MCF 10A (cell line): Measurements from ENCODE around the gene NECTIN1. TPM values are rescaled to one million over a fixed set of nuclear protein-coding genes. Genes with fewer than 3 reads are reported as not detected.

Experiments used
- BruUV-seq: library from RNA; stranded (reverse); fragments of 400-500 nt; replicated peaks from 2 replicates; lab custom pipeline; 2021; lab: Mats Ljungman, UMichigan
- CTCF ChIA-PET: fragments of 300-600 bp; sonication (Branson Sonifier 250); formaldehyde crosslinking; extraction: SDS; loops from one replicate; lab custom pipeline; 2021; ENCODE audit warnings: antibody characterized with exemption, inconsistent platforms; lab: Yijun Ruan, JAX
- POLR2A ChIA-PET: fragments of 300-600, 350-650 bp; sonication (Branson Sonifier 250); formaldehyde crosslinking; extraction: SDS; loops from one replicate; lab custom pipeline; 2020; ENCODE audit warnings: antibody characterized with exemption, inconsistent platforms; lab: Yijun Ruan, JAX
- DNase-seq: peaks from one replicate; pipeline ENCODE4 v3.0.0-alpha.2; 2018; ENCODE audit not compliant: unreplicated experiment
- H3K27ac Mint-ChIP-seq: one replicate; pipeline ENCODE4 v1.8.0; 2022; ENCODE audit warnings: mild to moderate bottlenecking, low read depth, mixed read lengths; ENCODE audit not compliant: unreplicated experiment
- H3K27me3 Mint-ChIP-seq: one replicate; pipeline ENCODE4 v1.8.0; 2022; ENCODE audit warnings: mixed read lengths; ENCODE audit not compliant: insufficient read depth, unreplicated experiment
- H3K36me3 Mint-ChIP-seq: one replicate; pipeline ENCODE4 v1.8.0; 2022; ENCODE audit warnings: mild to moderate bottlenecking, moderate library complexity, mixed read lengths; ENCODE audit not compliant: insufficient read depth, unreplicated experiment
- H3K4me1 Mint-ChIP-seq: one replicate; pipeline ENCODE4 v1.8.0; 2022; ENCODE audit warnings: mixed read lengths; ENCODE audit not compliant: insufficient read depth, unreplicated experiment
- H3K4me3 Mint-ChIP-seq: one replicate; pipeline ENCODE4 v1.8.0; 2022; ENCODE audit warnings: mild to moderate bottlenecking, moderate library complexity, mixed read lengths; ENCODE audit not compliant: unreplicated experiment
- H3K9me3 Mint-ChIP-seq: one replicate; pipeline ENCODE4 v1.8.0; 2022; ENCODE audit warnings: mixed read lengths; ENCODE audit not compliant: unreplicated experiment
- CTCF ChIP-seq: fragments of 200-600 bp; IDR thresholded peaks from one replicate; pipeline ENCODE4 v1.8.0; 2022; ENCODE audit warnings: antibody characterized with exemption, mild to moderate bottlenecking; ENCODE audit not compliant: unreplicated experiment
- intact Hi-C: fragments of 100-400 bp; cut with micrococcal nuclease; formaldehyde crosslinking; loops from 2 replicates; pipeline ENCODE4 v1.14.1; 2022
- total RNA-seq: library from RNA; stranded (reverse); gene quantifications from 2 replicates; pipeline ENCODE4 v1.2.3, GENCODE V29; 2022

The NECTIN1 gene
- total RNA-seq, 1 experiment from 2014 or later = 59.2 TPM

GRCh38 chr11:119694334-119694733, 34.7 kb downstream of the NECTIN1 start:
- Mint-ChIP-seq H3K4me1 (peaks cover 80% of the 10 kb centered on the region), H3K27me3 (no peaks in the 10 kb centered on the region), H3K36me3 (no peaks in the 10 kb centered on the region), H3K27ac (peak overlapping the region; percentile 93), H3K9me3 (no peaks in the 10 kb centered on the region), H3K4me3 (no peak overlapping the region)
- intact Hi-C loops = no loop called here
- POLR2A ChIA-PET = interaction anchor here (1.0 to 4.9 kb wide), 4 partner anchors 31 to 440 kb away, joined by 4 to 61 read pairs (median 22); partner anchors contain the start of gene NECTIN1
- DNase-seq = peak; percentile 61
- peak; percentile 10 for TF ChIP-seq CTCF
- CTCF ChIA-PET = interaction anchor here (0.7 to 7.9 kb wide), 6 partner anchors 10 to 414 kb away, joined by 3 to 56 read pairs (median 16); partner anchors contain the start of gene NECTIN1
- BruUV-seq = no TSS peak

- Mint-ChIP-seq H3K4me3 (no peak overlapping the region), H3K27me3 (no peaks in the 10 kb centered on the region), H3K36me3 (no peaks in the 10 kb centered on the region), H3K27ac (peak overlapping the region; percentile 92), H3K9me3 (no peaks in the 10 kb centered on the region), H3K4me1 (peaks cover 77% of the 10 kb centered on the region)
- no peak for DNase-seq
- intact Hi-C loops = no loop called here
- TF ChIP-seq CTCF = no peak
- no TSS peak for BruUV-seq
- CTCF ChIA-PET = interaction anchor here (0.6 to 7.9 kb wide), 12 partner anchors 8 to 1052 kb away, joined by 3 to 56 read pairs (median 4); partner anchors contain the start of gene NECTIN1
- POLR2A ChIA-PET = interaction anchor here (1.0 to 4.9 kb wide), 9 partner anchors 7 to 441 kb away, joined by 3 to 61 read pairs (median 8); partner anchors contain the start of gene NECTIN1
Observed at GRCh38 chr11:119693253-119693815, 35.7 kb downstream of the NECTIN1 start.

GRCh38 chr11:119692540-119692820, 36.5 kb downstream of the NECTIN1 start:
- no peak for TF ChIP-seq CTCF
- BruUV-seq = no TSS peak
- ChIA-PET POLR2A (interaction anchor here (1.2 to 4.9 kb wide), 12 partner anchors 8 to 444 kb away, joined by 4 to 61 read pairs (median 8); partner anchors contain the start of gene NECTIN1), CTCF (interaction anchor here (1.0 to 7.9 kb wide), 9 partner anchors 9 to 416 kb away, joined by 3 to 56 read pairs (median 5); partner anchors contain the start of gene NECTIN1)
- intact Hi-C loops = no loop called here
- Mint-ChIP-seq H3K27me3 (no peaks in the 10 kb centered on the region), H3K27ac (peak overlapping the region; percentile 92), H3K36me3 (no peaks in the 10 kb centered on the region), H3K4me1 (peaks cover 69% of the 10 kb centered on the region), H3K9me3 (no peaks in the 10 kb centered on the region), H3K4me3 (peak overlapping the region; percentile 57)
- DNase-seq = peak; percentile 58

- Mint-ChIP-seq H3K4me3 (peak overlapping the region; percentile 57), H3K4me1 (peaks cover 63% of the 10 kb centered on the region), H3K36me3 (no peaks in the 10 kb centered on the region), H3K9me3 (no peaks in the 10 kb centered on the region), H3K27me3 (no peaks in the 10 kb centered on the region), H3K27ac (peak overlapping the region; percentile 92)
- ChIA-PET POLR2A (interaction anchor here (0.6 to 4.9 kb wide), 16 partner anchors 9 to 613 kb away, joined by 3 to 61 read pairs (median 6); partner anchors contain the start of gene NECTIN1), CTCF (interaction anchor here (0.8 to 7.9 kb wide), 12 partner anchors 8 to 417 kb away, joined by 3 to 56 read pairs (median 4); partner anchors contain the start of gene NECTIN1)
- TF ChIP-seq CTCF = no peak
- peak; percentile 92 for DNase-seq
- intact Hi-C loops = no loop called here
- BruUV-seq = no TSS peak
Observed at GRCh38 chr11:119691701-119692539, 37.1 kb downstream of the NECTIN1 start.
